DND-41 (cell line): ENCODE measurements around the gene POLR3A.

Source experiments
- ATAC-seq: fragments of 200-7000 bp; cut with Tn5 transposase; 3 replicates; pipeline ENCODE4 v1.9.1; 2021; ENCODE audit warnings: low read depth; ENCODE audit not compliant: insufficient read depth
- DNase-seq: peaks from one replicate; pipeline ENCODE4 v3.0.0-alpha.2; 2020
- H2AFZ ChIP-seq: 2 replicates; pipeline ENCODE4 v1.6.0; 2012; ENCODE audit warnings: low read depth, low read length
- H3K27ac ChIP-seq: 2 replicates; pipeline ENCODE4 v1.5.1; 2012; ENCODE audit warnings: low read length, inconsistent platforms
- H3K27me3 ChIP-seq: fragments of 200-600 bp; sonication (generic); 2 replicates; pipeline ENCODE4 v1.6.0; 2012; ENCODE audit warnings: low read length, mild to moderate bottlenecking, inconsistent platforms; ENCODE audit not compliant: insufficient read depth, poor library complexity
- H3K36me3 ChIP-seq: 2 replicates; pipeline ENCODE4 v1.5.1; 2012; ENCODE audit warnings: low read length, inconsistent platforms; ENCODE audit not compliant: insufficient read depth
- H3K4me1 ChIP-seq: 2 replicates; pipeline ENCODE4 v1.5.1; 2012; ENCODE audit warnings: mild to moderate bottlenecking, low read length; ENCODE audit not compliant: insufficient read depth
- H3K4me2 ChIP-seq: 2 replicates; pipeline ENCODE4 v1.6.0; 2012; ENCODE audit warnings: mild to moderate bottlenecking, moderate library complexity, low read length, inconsistent platforms; ENCODE audit not compliant: insufficient read depth
- H3K4me3 ChIP-seq, 2 experiments: fragments of 200-600 bp in 1 of 2; shearing (Covaris generic) in 1 of 2; 2 replicates each; pipeline ENCODE4 v1.5.1; 2012 to 2016; ENCODE audit warnings: inconsistent platforms in 2 of 2, low read length in 2 of 2, mild to moderate bottlenecking in 2 of 2, low read depth in 1 of 2, moderate library complexity in 1 of 2
- H3K79me2 ChIP-seq: 2 replicates; pipeline ENCODE4 v1.6.0; 2012; ENCODE audit warnings: low read length, inconsistent platforms; ENCODE audit not compliant: insufficient read depth
- H3K9ac ChIP-seq: 2 replicates; pipeline ENCODE4 v1.6.0; 2012; ENCODE audit warnings: low read depth, mild to moderate bottlenecking, inconsistent platforms, low read length, moderate library complexity
- H3K9me3 ChIP-seq: 2 replicates; pipeline ENCODE4 v1.5.1; 2012; ENCODE audit warnings: low read length, moderate library complexity, mild to moderate bottlenecking, inconsistent platforms; ENCODE audit not compliant: insufficient read depth, severe bottlenecking
- H4K20me1 ChIP-seq: 2 replicates; pipeline ENCODE4 v1.6.0; 2012; ENCODE audit warnings: low read length; ENCODE audit not compliant: insufficient read depth
- EZH2 ChIP-seq: IDR thresholded peaks from 3 replicates; pipeline ENCODE4 v1.6.1; 2012; ENCODE audit warnings: borderline replicate concordance, low read depth, mild to moderate bottlenecking, moderate library complexity, low read length, inconsistent platforms; ENCODE audit not compliant: severe bottlenecking
- TF ChIP-seq, protein P1 (sequence below): IDR thresholded peaks from 2 replicates; pipeline ENCODE4 v1.5.1; 2012; ENCODE audit warnings: borderline replicate concordance, low read length, moderate library complexity, mild to moderate bottlenecking; ENCODE audit not compliant: poor library complexity, severe bottlenecking; ENCODE audit errors: extremely low read depth

POLR3A gene

GRCh38 chr10:77974396-77975074, 54.8 kb downstream of the POLR3A start:
- no peak for ATAC-seq
- H2AFZ ChIP-seq, result no peak overlapping the region
- no peak overlapping the region for H3K27ac ChIP-seq
- H4K20me1 ChIP-seq, result no peaks in the 10 kb centered on the region
- no peak overlapping the region for H3K4me3 ChIP-seq
- DNase-seq, result no peak
- TF ChIP-seq EZH2, result no peak
- TF ChIP-seq, protein P1, sequence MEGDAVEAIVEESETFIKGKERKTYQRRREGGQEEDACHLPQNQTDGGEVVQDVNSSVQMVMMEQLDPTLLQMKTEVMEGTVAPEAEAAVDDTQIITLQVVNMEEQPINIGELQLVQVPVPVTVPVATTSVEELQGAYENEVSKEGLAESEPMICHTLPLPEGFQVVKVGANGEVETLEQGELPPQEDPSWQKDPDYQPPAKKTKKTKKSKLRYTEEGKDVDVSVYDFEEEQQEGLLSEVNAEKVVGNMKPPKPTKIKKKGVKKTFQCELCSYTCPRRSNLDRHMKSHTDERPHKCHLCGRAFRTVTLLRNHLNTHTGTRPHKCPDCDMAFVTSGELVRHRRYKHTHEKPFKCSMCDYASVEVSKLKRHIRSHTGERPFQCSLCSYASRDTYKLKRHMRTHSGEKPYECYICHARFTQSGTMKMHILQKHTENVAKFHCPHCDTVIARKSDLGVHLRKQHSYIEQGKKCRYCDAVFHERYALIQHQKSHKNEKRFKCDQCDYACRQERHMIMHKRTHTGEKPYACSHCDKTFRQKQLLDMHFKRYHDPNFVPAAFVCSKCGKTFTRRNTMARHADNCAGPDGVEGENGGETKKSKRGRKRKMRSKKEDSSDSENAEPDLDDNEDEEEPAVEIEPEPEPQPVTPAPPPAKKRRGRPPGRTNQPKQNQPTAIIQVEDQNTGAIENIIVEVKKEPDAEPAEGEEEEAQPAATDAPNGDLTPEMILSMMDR, result peak; percentile 39
- H3K9me3 ChIP-seq, result no peaks in the 10 kb centered on the region
- peaks cover 38% of the 10 kb centered on the region for H3K36me3 ChIP-seq
- H3K9ac ChIP-seq, result no peak overlapping the region
- no peaks in the 10 kb centered on the region for H3K79me2 ChIP-seq
- no peaks in the 10 kb centered on the region for H3K27me3 ChIP-seq
- no peak overlapping the region for H3K4me2 ChIP-seq
- peaks cover 9% of the 10 kb centered on the region for H3K4me1 ChIP-seq

GRCh38 chr10:77973276-77973675, 56.0 kb downstream of the POLR3A start:
- DNase-seq (no peak), ATAC-seq (no peak)
- no peak overlapping the region for H3K4me3 ChIP-seq
- H3K4me1 ChIP-seq, result peaks cover 9% of the 10 kb centered on the region
- H3K36me3 ChIP-seq, result peaks cover 29% of the 10 kb centered on the region
- no peak overlapping the region for H3K9ac ChIP-seq
- no peak overlapping the region for H3K4me2 ChIP-seq
- H3K27me3 ChIP-seq, result no peaks in the 10 kb centered on the region
- no peaks in the 10 kb centered on the region for H3K79me2 ChIP-seq
- no peak overlapping the region for H3K27ac ChIP-seq
- H2AFZ ChIP-seq, result no peak overlapping the region
- no peak for TF ChIP-seq EZH2
- TF ChIP-seq, protein P1, result no peak
- H4K20me1 ChIP-seq, result no peaks in the 10 kb centered on the region
- no peaks in the 10 kb centered on the region for H3K9me3 ChIP-seq

- Histone ChIP-seq H3K9me3 (no peaks in the 10 kb centered on the region), H3K27me3 (no peaks in the 10 kb centered on the region), H3K4me3 (no peak overlapping the region), H3K36me3 (peaks cover 18% of the 10 kb centered on the region), H3K4me1 (peaks cover 9% of the 10 kb centered on the region), H3K79me2 (no peaks in the 10 kb centered on the region), H3K27ac (no peak overlapping the region), H3K9ac (no peak overlapping the region), H4K20me1 (no peaks in the 10 kb centered on the region), H3K4me2 (no peak overlapping the region), H2AFZ (no peak overlapping the region)
- TF ChIP-seq, protein P1, result no peak
- TF ChIP-seq EZH2, result no peak
- DNase-seq, result no peak
- ATAC-seq, result no peak
These were observed 57.2 kb downstream of the POLR3A start for GRCh38 chr10:77972148-77972547.

GRCh38 chr10:77971804-77972144, 57.5 kb downstream of the POLR3A start:
- no peak overlapping the region for H2AFZ ChIP-seq
- no peak overlapping the region for H3K4me3 ChIP-seq
- H3K9ac ChIP-seq, result no peak overlapping the region
- H3K4me1 ChIP-seq, result peaks cover 9% of the 10 kb centered on the region
- no peaks in the 10 kb centered on the region for H3K27me3 ChIP-seq
- H3K79me2 ChIP-seq, result no peaks in the 10 kb centered on the region
- no peaks in the 10 kb centered on the region for H3K9me3 ChIP-seq
- ATAC-seq (no peak), DNase-seq (no peak)
- peaks cover 14% of the 10 kb centered on the region for H3K36me3 ChIP-seq
- no peak overlapping the region for H3K27ac ChIP-seq
- no peaks in the 10 kb centered on the region for H4K20me1 ChIP-seq
- no peak overlapping the region for H3K4me2 ChIP-seq
- TF ChIP-seq EZH2, result no peak
- TF ChIP-seq, protein P1, result no peak
